ENCODE results near the gene HRH2.

Gene HRH2

GRCh38 chr5:175745210-175745609 lies 87.3 kb downstream of the HRH2 start:
- H3K4me3 ChIP-seq (ENCODE audit: low read depth, low read length), result no peak overlapping the region
- DNase-seq, result no peak
- no peaks in the 10 kb centered on the region for H3K9me3 ChIP-seq (ENCODE audit: severe bottlenecking)
- H3K36me3 ChIP-seq, result no peaks in the 10 kb centered on the region
- H3K27ac ChIP-seq, result no peak overlapping the region
- no peak for TF ChIP-seq CTCF (IDR thresholded peaks at IDR 0.05; ENCODE audit: low read depth, low read length)
- no peaks in the 10 kb centered on the region for H3K27me3 ChIP-seq (ENCODE audit: insufficient read depth, low read depth, severe bottlenecking)

GRCh38 chr5:175746851-175747250 lies 89.0 kb downstream of the HRH2 start:
- Histone ChIP-seq H3K36me3 (no peaks in the 10 kb centered on the region), H3K9me3 (ENCODE audit: severe bottlenecking) (no peaks in the 10 kb centered on the region), H3K27ac (no peak overlapping the region), H3K27me3 (ENCODE audit: insufficient read depth, low read depth, severe bottlenecking) (no peaks in the 10 kb centered on the region), H3K4me3 (ENCODE audit: low read depth, low read length) (no peak overlapping the region)
- no peak for TF ChIP-seq CTCF (IDR thresholded peaks at IDR 0.05; ENCODE audit: low read depth, low read length)
- peak; percentile 39 for DNase-seq

- no peak overlapping the region for H3K4me3 ChIP-seq (ENCODE audit: low read depth, low read length)
- TF ChIP-seq CTCF (IDR thresholded peaks at IDR 0.05; ENCODE audit: low read depth, low read length), result no peak
- H3K36me3 ChIP-seq, result no peaks in the 10 kb centered on the region
- no peak for DNase-seq
- no peaks in the 10 kb centered on the region for H3K9me3 ChIP-seq (ENCODE audit: severe bottlenecking)
- no peak overlapping the region for H3K27ac ChIP-seq
- H3K27me3 ChIP-seq (ENCODE audit: insufficient read depth, low read depth, severe bottlenecking), result no peaks in the 10 kb centered on the region
These were observed 89.7 kb downstream of the HRH2 start for GRCh38 chr5:175747539-175748060.

GRCh38 chr5:175748650-175749049 lies 90.8 kb downstream of the HRH2 start:
- no peaks in the 10 kb centered on the region for H3K9me3 ChIP-seq (ENCODE audit: severe bottlenecking)

GRCh38 chr5:175749591-175749990 lies 91.7 kb downstream of the HRH2 start:
- Histone ChIP-seq H3K4me3 (ENCODE audit: low read depth, low read length) (no peak overlapping the region), H3K27ac (no peak overlapping the region), H3K27me3 (ENCODE audit: insufficient read depth, low read depth, severe bottlenecking) (no peaks in the 10 kb centered on the region), H3K36me3 (no peaks in the 10 kb centered on the region), H3K9me3 (ENCODE audit: severe bottlenecking) (no peaks in the 10 kb centered on the region)
- DNase-seq, result no peak
- no peak for TF ChIP-seq CTCF (IDR thresholded peaks at IDR 0.05; ENCODE audit: low read depth, low read length)

More at GRCh38 chr5:175748650-175749049, 90.8 kb downstream of the HRH2 start:
- Histone ChIP-seq H3K27ac (no peak overlapping the region), H3K4me3 (ENCODE audit: low read depth, low read length) (no peak overlapping the region), H3K27me3 (ENCODE audit: insufficient read depth, low read depth, severe bottlenecking) (no peaks in the 10 kb centered on the region), H3K36me3 (no peaks in the 10 kb centered on the region)
- no peak for TF ChIP-seq CTCF (IDR thresholded peaks at IDR 0.05; ENCODE audit: low read depth, low read length)
- no peak for DNase-seq

- DNase-seq, result peak; percentile 80
- Histone ChIP-seq H3K4me3 (ENCODE audit: low read depth, low read length) (no peak overlapping the region), H3K9me3 (ENCODE audit: severe bottlenecking) (no peaks in the 10 kb centered on the region), H3K27me3 (ENCODE audit: insufficient read depth, low read depth, severe bottlenecking) (no peaks in the 10 kb centered on the region), H3K27ac (no peak overlapping the region), H3K36me3 (no peaks in the 10 kb centered on the region)
- TF ChIP-seq CTCF (IDR thresholded peaks at IDR 0.05; ENCODE audit: low read depth, low read length), result no peak
These were observed 92.7 kb downstream of the HRH2 start for GRCh38 chr5:175750511-175750931.

Measured in WERI-Rb-1 (cell line).